DMS 273 (cell line): ENCODE measurements around the gene PRDX6.
"Not testable (repeated sequence)": the region's sequence is repeated elsewhere in the genome, so short reads cannot be mapped to it uniquely, and the experiment has no call there.

Experiments
- DNase-seq: peaks from one replicate; lab custom pipeline; 2025; ENCODE audit not compliant: unreplicated experiment; lab: John Stamatoyannopoulos, UW

Gene PRDX6

GRCh38 chr1:173495609-173496267 is 18.6 kb downstream of the PRDX6 start:
- no peak for DNase-seq

GRCh38 chr1:173496757-173497320 is 19.7 kb downstream of the PRDX6 start:
- peak; percentile 11 for DNase-seq

GRCh38 chr1:173499729-173500128 is 22.6 kb downstream of the PRDX6 start:
- no peak for DNase-seq

GRCh38 chr1:173502104-173502503 is 25.0 kb downstream of the PRDX6 start:
- no peak for DNase-seq

- DNase-seq = peak; percentile 83
These were observed 26.3 kb downstream of the PRDX6 start for GRCh38 chr1:173503391-173503790.

GRCh38 chr1:173504268-173504667 is 27.1 kb downstream of the PRDX6 start:
- DNase-seq = no peak

- DNase-seq = no peak
These were observed 28.3 kb downstream of the PRDX6 start for GRCh38 chr1:173505391-173505790.

GRCh38 chr1:173506437-173506836 is 29.3 kb downstream of the PRDX6 start:
- DNase-seq = peak; percentile 47

GRCh38 chr1:173507205-173507846 is 30.2 kb downstream of the PRDX6 start:
- peak; percentile 34 for DNase-seq

GRCh38 chr1:173507847-173508209 is 30.7 kb downstream of the PRDX6 start:
- no peak for DNase-seq

GRCh38 chr1:173508541-173508940 is 31.4 kb downstream of the PRDX6 start:
- no peak for DNase-seq

- no peak for DNase-seq
These were observed 32.7 kb downstream of the PRDX6 start for GRCh38 chr1:173509797-173510196.

GRCh38 chr1:173514503-173514902 is 37.4 kb downstream of the PRDX6 start:
- not testable (repeated sequence) for DNase-seq

- no peak for DNase-seq
These were observed 43.7 kb downstream of the PRDX6 start for GRCh38 chr1:173520799-173521198.

GRCh38 chr1:173523329-173523728 is 46.2 kb downstream of the PRDX6 start:
- DNase-seq = no peak

GRCh38 chr1:173525926-173526325 is 48.8 kb downstream of the PRDX6 start:
- peak; percentile 46 for DNase-seq

GRCh38 chr1:173527151-173527826 is 50.2 kb downstream of the PRDX6 start:
- peak; percentile 63 for DNase-seq

GRCh38 chr1:173529106-173529505 is 52.0 kb downstream of the PRDX6 start:
- DNase-seq = no peak

GRCh38 chr1:173530795-173531693 is 53.9 kb downstream of the PRDX6 start:
- DNase-seq = no peak

GRCh38 chr1:173532237-173532636 is 55.1 kb downstream of the PRDX6 start:
- no peak for DNase-seq

GRCh38 chr1:173536223-173536622 is 59.1 kb downstream of the PRDX6 start:
- no peak for DNase-seq
